ENCODE measurements around the gene SPATA7. TPM values are rescaled to one million over a fixed set of nuclear protein-coding genes. Genes with fewer than 3 reads are reported as not detected.

Gene SPATA7
- total and polyA plus RNA-seq, 9 of the 15 experiments (the other 6 are each of a cell fraction or from before 2014, with no cell fraction given), result 0.80 to 3.3 (median 2.5) TPM

- Histone ChIP-seq H3K4me1 (replicated peaks in 1 of 2; ENCODE audit: control insufficient read depth in 2 of 2, insufficient read depth in 2 of 2, low read length in 2 of 2) (no peaks in the 10 kb centered on the region), H3K9ac (ENCODE audit: insufficient read depth in 1 of 2, low read depth in 2 of 2, low read length in 2 of 2) (no peak overlapping the region), H3K27ac (ENCODE audit: extremely low read depth, low read depth, low read length) (no peak overlapping the region), H3K36me3 (ENCODE audit: control insufficient read depth, insufficient read depth, low read length) (no peaks in the 10 kb centered on the region), H2AFZ (ENCODE audit: low read depth, low read length) (no peak overlapping the region), H3K4me2 (ENCODE audit: insufficient read depth, low read length) (no peak overlapping the region), H3K79me2 (ENCODE audit: control insufficient read depth, insufficient read depth, low read length) (no peaks in the 10 kb centered on the region), H3K9me1 (ENCODE audit: control insufficient read depth, insufficient read depth, low read length) (no peaks in the 10 kb centered on the region), H3K4me3 (no peak overlapping the region), H3K27me3 (ENCODE audit: control insufficient read depth in 2 of 2, insufficient read depth in 2 of 2, low read length in 2 of 2) (no peaks in the 10 kb centered on the region), H3K9me3 (replicated peaks; ENCODE audit: control insufficient read depth, insufficient read depth, low read depth, low read length) (no peaks in the 10 kb centered on the region), H4K20me1 (replicated peaks; ENCODE audit: control insufficient read depth, insufficient read depth, low read length) (no peaks in the 10 kb centered on the region)
- intact Hi-C loops (cut with micrococcal nuclease), result no loop called here
- ChIA-PET CTCF (ENCODE audit: low intra/inter-chr PET ratio) (no interaction called here), POLR2A (interaction anchor here (1.3 kb wide), 1 partner anchor 9 kb away, joined by 4 read pairs; no protein-coding TSS in a partner anchor)
- 38% methylated on average over 2 of the region's 2 CpGs for WGBS (ENCODE audit: insufficient coverage, low coverage, missing lambda C conversion rate)
- FAIRE-seq (no peak), DNase-seq (ENCODE audit: extremely low read depth in 1 of 4, low spot score in 3 of 4) (no peak), ATAC-seq (no peak)
- no peak for TF ChIP-seq POLR2B (IDR thresholded peaks at IDR 0.05; ENCODE audit: low read depth, partially characterized antibody)
- TF ChIP-seq FOXK1 (CRISPR knock-in tag; IDR thresholded peaks at IDR 0.05; ENCODE audit: borderline replicate concordance), result no peak
- no peak for TF ChIP-seq MED1 (CRISPR knock-in tag; IDR thresholded peaks at IDR 0.05; ENCODE audit: borderline replicate concordance)
- TF ChIP-seq ZBTB43 (CRISPR knock-in tag; IDR thresholded peaks at IDR 0.05), result no peak
- TF ChIP-seq PCBP1 (IDR thresholded peaks at IDR 0.05; ENCODE audit: low read depth, low read length, poor library complexity, severe bottlenecking), result no peak
- TF ChIP-seq ZKSCAN3 (CRISPR knock-in tag; IDR thresholded peaks at IDR 0.05), result no peak
- TF ChIP-seq ZNF354B (CRISPR knock-in tag; IDR thresholded peaks at IDR 0.05), result no peak
- TF ChIP-seq ZBTB34 (CRISPR knock-in tag; IDR thresholded peaks at IDR 0.05), result no peak
- TF ChIP-seq ZNF592 (IDR thresholded peaks at IDR 0.05), result no peak
- no peak for TF ChIP-seq ESRRB (CRISPR knock-in tag; IDR thresholded peaks at IDR 0.05; ENCODE audit: borderline replicate concordance)
- no peak for TF ChIP-seq TAF9B (IDR thresholded peaks at IDR 0.05; ENCODE audit: partially characterized antibody)
- no peak for TF ChIP-seq SNRNP70 (optimal IDR thresholded peaks at IDR 0.05; ENCODE audit: low read depth, low read length)
- TF ChIP-seq BRF2 (IDR thresholded peaks at IDR 0.05; ENCODE audit: borderline replicate concordance, insufficient read depth, insufficient read length), result no peak
- TF ChIP-seq TSC22D4 (tag; IDR thresholded peaks at IDR 0.05), result no peak
- no peak for TF ChIP-seq JUND (IDR thresholded peaks at IDR 0.05; ENCODE audit: borderline replicate concordance, low read depth, low read length)
- TF ChIP-seq JUND (tag; IDR thresholded peaks at IDR 0.05; ENCODE audit: borderline replicate concordance, low read depth, low read length), result no peak
- in situ Hi-C loops (cut with MboI), result loop anchor here (25.0 kb wide), 1 partner anchor 535 kb away; no protein-coding TSS in a partner anchor
- no TSS peak for BruUV-seq (replicated peaks)
Observed at GRCh38 chr14:88476825-88477224, 91.4 kb downstream of the SPATA7 start.
